ENCODE results near the gene RAMAC. TPM values are rescaled to one million over a fixed set of nuclear protein-coding genes. Genes with fewer than 3 reads are reported as not detected.

RAMAC gene
- total and polyA plus RNA-seq, 2 of the 8 experiments (the other 6 are each of a cell fraction or from before 2014, with no cell fraction given): 20.7 to 32.9 TPM

DNA sequence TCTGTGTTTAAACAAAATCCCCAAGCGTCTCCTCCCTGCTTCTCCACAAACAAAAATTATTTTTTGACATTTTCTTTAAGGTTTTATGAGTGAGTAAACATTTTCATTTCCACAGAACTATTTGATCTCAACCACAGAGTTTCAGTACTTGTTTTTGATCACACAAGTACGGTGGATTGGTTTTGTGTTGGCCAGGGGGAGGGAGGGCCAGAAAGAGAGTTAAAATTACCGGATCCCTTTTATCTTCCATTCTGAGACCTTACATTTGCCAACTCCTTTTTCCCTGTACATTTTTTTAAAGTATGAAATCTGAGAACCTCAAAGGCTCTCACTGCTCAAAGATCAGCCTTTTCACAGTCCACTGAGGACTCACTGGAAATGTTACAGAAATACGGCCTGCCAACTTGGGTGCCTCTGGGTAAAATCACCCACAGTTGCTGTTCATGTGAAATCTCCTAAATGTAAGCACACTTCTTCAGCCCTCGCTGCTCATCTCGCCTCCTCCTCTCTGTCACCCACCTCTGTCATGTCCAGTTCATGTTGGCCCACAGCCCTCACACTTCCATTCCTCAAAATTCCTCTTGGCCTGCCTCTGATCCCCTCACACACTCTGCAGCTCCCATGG, 35.2 kb upstream of the RAMAC start (continued):
- TF ChIP-seq SP4 (IDR thresholded peaks at IDR 0.05; ENCODE audit: low read length) (no peak), MAFK (IDR thresholded peaks at IDR 0.05; ENCODE audit: low read depth, low read length) (no peak), TAF1 (IDR thresholded peaks at IDR 0.05; ENCODE audit: low read depth, low read length) (no peak), SP2 (IDR thresholded peaks at IDR 0.05; ENCODE audit: low read length) (no peak), GTF2F1 (IDR thresholded peaks at IDR 0.05; ENCODE audit: borderline replicate concordance, low read depth, low read length) (no peak), SIRT6 (IDR thresholded peaks at IDR 0.05; ENCODE audit: low read length) (no peak), CBX8 (IDR thresholded peaks at IDR 0.05; ENCODE audit: borderline replicate concordance, low read depth, low read length) (no peak)
- TF ChIP-seq, protein P1, sequence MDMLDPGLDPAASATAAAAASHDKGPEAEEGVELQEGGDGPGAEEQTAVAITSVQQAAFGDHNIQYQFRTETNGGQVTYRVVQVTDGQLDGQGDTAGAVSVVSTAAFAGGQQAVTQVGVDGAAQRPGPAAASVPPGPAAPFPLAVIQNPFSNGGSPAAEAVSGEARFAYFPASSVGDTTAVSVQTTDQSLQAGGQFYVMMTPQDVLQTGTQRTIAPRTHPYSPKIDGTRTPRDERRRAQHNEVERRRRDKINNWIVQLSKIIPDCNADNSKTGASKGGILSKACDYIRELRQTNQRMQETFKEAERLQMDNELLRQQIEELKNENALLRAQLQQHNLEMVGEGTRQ (IDR thresholded peaks at IDR 0.05; ENCODE audit: low read length): no peak
